Kidney (tissue), 14 donors: ENCODE results near the gene SP3. TPM values are rescaled to one million over a fixed set of nuclear protein-coding genes. Genes with fewer than 3 reads are reported as not detected.

ENCODE experiments used
- DNase-seq, 5 donors: peaks; one replicate each; pipeline ENCODE4 v3.0.0-alpha.2; 2013 to 2020
- FAIRE-seq: peaks from 2 replicates; lab custom pipeline; 2012; peaks lifted over from hg19 to GRCh38; lab: Jason Lieb, UNC
- H3K27ac ChIP-seq, 2 donors: one replicate each; pipeline ENCODE4 v1.7.0; 2013; ENCODE audit warnings: low read depth in 2 of 2, low read length in 2 of 2, inconsistent platforms in 1 of 2
- H3K27me3 ChIP-seq: one replicate; pipeline ENCODE4 v1.7.1; 2013; ENCODE audit warnings: low read length, inconsistent platforms; ENCODE audit not compliant: control insufficient read depth, insufficient read depth
- H3K36me3 ChIP-seq, 3 donors: one replicate each; pipeline versions ENCODE4 v1.7.0 to v1.7.1; 2013; ENCODE audit warnings: low read length in 3 of 3, control low read depth in 1 of 3, inconsistent platforms in 1 of 3; ENCODE audit not compliant: insufficient read depth in 3 of 3, control insufficient read depth in 2 of 3
- H3K4me1 ChIP-seq, 3 donors: one replicate each; pipeline versions ENCODE4 v1.7.0 to v1.7.1; 2013; ENCODE audit warnings: low read length in 3 of 3, inconsistent platforms in 1 of 3, low read depth in 1 of 3; ENCODE audit not compliant: control insufficient read depth in 2 of 3, insufficient read depth in 2 of 3
- H3K4me3 ChIP-seq, 3 donors: one replicate each; pipeline versions ENCODE4 v1.7.0 to v1.8.1; 2013; ENCODE audit warnings: low read length in 3 of 3, control low read depth in 1 of 3, inconsistent platforms in 1 of 3
- H3K9ac ChIP-seq, 3 donors: one replicate each; pipeline versions ENCODE4 v1.7.0 to v1.7.1; 2013; ENCODE audit warnings: low read length in 3 of 3, control low read depth in 1 of 3, inconsistent platforms in 1 of 3
- H3K9me3 ChIP-seq, 3 donors: one replicate each; pipeline versions ENCODE4 v1.7.0 to v1.7.1; 2013; ENCODE audit warnings: low read length in 3 of 3, control low read depth in 1 of 3, inconsistent platforms in 1 of 3; ENCODE audit not compliant: control insufficient read depth in 2 of 3, insufficient read depth in 1 of 3
- CTCF ChIP-seq: IDR thresholded peaks from 3 replicates; pipeline ENCODE4 v1.5.1; 2012; ENCODE audit warnings: mild to moderate bottlenecking, moderate library complexity, borderline replicate concordance; ENCODE audit not compliant: insufficient read depth; ENCODE audit errors: extremely low read depth
- intact Hi-C: fragments of 100-400 bp; cut with DNase I; formaldehyde crosslinking; loops from one replicate; pipeline ENCODE4 v1.11.1; 2022
- polyA plus RNA-seq: library from polyadenylated mRNA; stranded (reverse); fragments of 350-450 nt; fragmentation: Illumina TruSeq; extraction: RNeasy Lipid Tissue Mini Kit (QIAGEN cat#74804); gene quantifications from one replicate; pipeline ENCODE4 v1.2.3, GENCODE V29; 2014; ENCODE audit warnings: low read depth, low replicate concordance; ENCODE audit not compliant: insufficient read depth
- total RNA-seq: library from RNA; stranded (reverse); fragmentation: NEBNext Ultra II Directional; extraction: Animal tissue kit (Norgen Biotek cat#: 25700); gene quantifications from one replicate; pipeline ENCODE4 v1.2.1, GENCODE V29; 2021
- donor health status: control.
- donor health status: control.
- donor health status: control.
- donor health status: control.
- donor health status: control.
- donor health status: DM: yes; HTN: yes; CAD: no.
- donor health status: Normal renal cell carcinoma (clear cell type).

SP3 gene
- total and polyA plus RNA-seq, 2 donors from 2014 or later, result 14.5 to 86.2 TPM

GRCh38 chr2:173941567-173941966 lies 23.6 kb downstream of the SP3 start:
- DNase-seq (no peak), FAIRE-seq (no peak)
- Histone ChIP-seq H3K9me3 (no peaks in the 10 kb centered on the region), H3K9ac (no peak overlapping the region), H3K27me3 (no peaks in the 10 kb centered on the region), H3K4me1 (peaks cover 0 to 4% (median 0%) of the 10 kb centered on the region in 3 donors), H3K36me3 (no peaks in the 10 kb centered on the region), H3K27ac (no peak overlapping the region), H3K4me3 (no peak overlapping the region)
- TF ChIP-seq CTCF, result no peak
- intact Hi-C loops, result no loop called here

- H3K4me3 ChIP-seq, result no peak overlapping the region
- DNase-seq, result no peak
- H3K36me3 ChIP-seq, result no peaks in the 10 kb centered on the region
- peaks cover 0 to 7% (median 0%) of the 10 kb centered on the region in 3 donors for H3K4me1 ChIP-seq
- no peaks in the 10 kb centered on the region for H3K9me3 ChIP-seq
- H3K9ac ChIP-seq, result no peak overlapping the region
- intact Hi-C loops, result no loop called here
- H3K27ac ChIP-seq, result no peak overlapping the region
- FAIRE-seq, result no peak
- no peak for TF ChIP-seq CTCF
- H3K27me3 ChIP-seq, result no peaks in the 10 kb centered on the region
Measured at GRCh38 chr2:173940208-173941020, 24.8 kb downstream of the SP3 start.

- TF ChIP-seq CTCF, result no peak
- H3K9ac ChIP-seq, result no peak overlapping the region
- H3K27ac ChIP-seq, result no peak overlapping the region
- H3K4me1 ChIP-seq, result peaks cover 0 to 7% (median 0%) of the 10 kb centered on the region in 3 donors
- intact Hi-C loops, result no loop called here
- no peak for DNase-seq
- FAIRE-seq, result no peak
- H3K27me3 ChIP-seq, result no peaks in the 10 kb centered on the region
- H3K9me3 ChIP-seq, result no peaks in the 10 kb centered on the region
- H3K36me3 ChIP-seq, result no peaks in the 10 kb centered on the region
- no peak overlapping the region for H3K4me3 ChIP-seq
Measured at GRCh38 chr2:173938700-173939384, 26.3 kb downstream of the SP3 start.
